PFSK-1 (cell line): ENCODE measurements around the gene YJU2.

ENCODE experiments used
- FOXP2 ChIP-seq: optimal IDR thresholded peaks from 2 replicates; pipeline ENCODE3; 2011; ENCODE audit warnings: borderline replicate concordance, control low read depth, inconsistent platforms; ENCODE audit not compliant: insufficient read depth; ENCODE audit errors: extremely low read length, extremely low read depth
- POLR2AphosphoS5 ChIP-seq: IDR thresholded peaks from 2 replicates; pipeline ENCODE4 v1.6.1; 2012; ENCODE audit warnings: low read depth, mild to moderate bottlenecking, control low read depth, low read length, moderate library complexity
- REST ChIP-seq, 2 experiments: IDR thresholded peaks; 2 replicates each; pipeline versions ENCODE4 v1.6.1 to v1.8.0; 2011 to 2012; ENCODE audit warnings: low read depth in 2 of 2, low read length in 2 of 2, control low read depth in 1 of 2, inconsistent platforms in 1 of 2, mild to moderate bottlenecking in 1 of 2, moderate library complexity in 1 of 2; ENCODE audit not compliant: insufficient read depth in 1 of 2
- SIN3A ChIP-seq: IDR thresholded peaks from 2 replicates; pipeline ENCODE4 v1.6.1; 2012; ENCODE audit warnings: mild to moderate bottlenecking, low read length, moderate library complexity, borderline replicate concordance; ENCODE audit not compliant: insufficient read depth
- TAF1 ChIP-seq: IDR thresholded peaks from 2 replicates; pipeline ENCODE4 v1.6.1; 2012; ENCODE audit warnings: low read length, control low read depth, borderline replicate concordance; ENCODE audit not compliant: insufficient read depth

GRCh38 chr19:4198467-4199126 lies 48.3 kb upstream of the YJU2 start:
- no peak for TF ChIP-seq TAF1
- TF ChIP-seq SIN3A, result no peak
- TF ChIP-seq POLR2AphosphoS5, result no peak
- no peak for TF ChIP-seq REST (IDR thresholded peaks at IDR 0.05; ENCODE audit: insufficient read depth in 1 of 2, low read depth in 2 of 2, low read length in 2 of 2)
- TF ChIP-seq FOXP2, result no peak
